ENCODE results near the gene PPIP5K2. TPM values are rescaled to one million over a fixed set of nuclear protein-coding genes. Genes with fewer than 3 reads are reported as not detected.

Gene PPIP5K2
- total RNA-seq, 1 donor from 2014 or later: 64.4 TPM

GRCh38 chr5:103110403-103110802 is 9.7 kb upstream of the PPIP5K2 start:
- H3K4me3 Mint-ChIP-seq (ENCODE audit: unreplicated experiment): no peak overlapping the region
- no peak for DNase-seq (ENCODE audit: extremely low spot score, unreplicated experiment)
- peaks cover 12% of the 10 kb centered on the region for H3K9me3 Mint-ChIP-seq (ENCODE audit: unreplicated experiment)
- peaks cover 7% of the 10 kb centered on the region for H3K36me3 Mint-ChIP-seq (ENCODE audit: unreplicated experiment)
- H3K4me1 Mint-ChIP-seq (ENCODE audit: unreplicated experiment): no peaks in the 10 kb centered on the region
- no peaks in the 10 kb centered on the region for H3K27me3 Mint-ChIP-seq (ENCODE audit: unreplicated experiment)
- H3K27ac Mint-ChIP-seq (ENCODE audit: unreplicated experiment): no peak overlapping the region
- TF ChIP-seq CTCF (IDR thresholded peaks at IDR 0.05): no peak

DNA sequence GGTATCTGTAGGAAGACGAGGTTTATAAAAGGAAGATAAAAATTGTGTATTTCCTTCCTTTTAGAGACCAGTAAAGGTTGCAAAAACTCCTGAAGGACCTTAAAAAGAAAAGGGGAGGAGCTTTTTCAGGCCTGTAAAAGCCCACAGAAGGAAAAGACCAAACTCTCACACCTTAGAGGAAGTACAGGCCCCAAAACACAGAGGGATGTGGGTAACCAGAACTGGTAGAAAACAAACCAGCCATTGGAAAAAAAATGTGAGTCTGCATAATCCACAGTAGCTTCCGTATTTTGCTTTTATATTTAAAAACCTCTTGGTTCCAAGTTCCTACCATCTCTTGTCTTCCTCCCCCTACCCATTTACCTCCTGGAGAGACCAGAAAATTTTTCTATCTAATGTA is 8.6 kb upstream of the PPIP5K2 start:
- Mint-ChIP-seq H3K9me3 (ENCODE audit: unreplicated experiment) (peaks cover 12% of the 10 kb centered on the region), H3K4me1 (ENCODE audit: unreplicated experiment) (no peaks in the 10 kb centered on the region), H3K4me3 (ENCODE audit: unreplicated experiment) (no peak overlapping the region), H3K36me3 (ENCODE audit: unreplicated experiment) (peaks cover 7% of the 10 kb centered on the region), H3K27me3 (ENCODE audit: unreplicated experiment) (no peaks in the 10 kb centered on the region), H3K27ac (ENCODE audit: unreplicated experiment) (no peak overlapping the region)
- TF ChIP-seq CTCF (IDR thresholded peaks at IDR 0.05): no peak
- DNase-seq (ENCODE audit: extremely low spot score, unreplicated experiment): no peak

DNA sequence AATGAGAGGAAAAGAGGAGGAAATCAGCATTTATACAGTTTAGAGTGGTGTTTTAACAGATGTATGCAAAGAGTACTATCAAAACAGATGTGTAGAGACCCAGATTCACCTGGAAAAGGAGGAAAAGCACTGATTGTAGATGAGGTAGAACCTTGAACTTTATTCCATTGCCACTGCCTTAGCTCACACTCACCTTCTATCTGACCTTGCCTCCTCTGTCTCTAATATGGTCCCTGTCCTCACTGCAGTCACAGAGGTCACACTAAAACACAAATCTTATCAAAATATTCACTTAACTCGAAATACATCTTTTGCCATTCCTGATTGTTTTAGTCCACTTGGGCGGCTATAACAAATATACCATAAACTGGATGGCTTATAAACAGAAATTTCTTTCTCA is 7.2 kb upstream of the PPIP5K2 start:
- DNase-seq (ENCODE audit: extremely low spot score, unreplicated experiment): no peak
- Mint-ChIP-seq H3K9me3 (ENCODE audit: unreplicated experiment) (peaks cover 12% of the 10 kb centered on the region), H3K4me1 (ENCODE audit: unreplicated experiment) (peaks cover 3% of the 10 kb centered on the region), H3K4me3 (ENCODE audit: unreplicated experiment) (no peak overlapping the region), H3K27me3 (ENCODE audit: unreplicated experiment) (no peaks in the 10 kb centered on the region), H3K36me3 (ENCODE audit: unreplicated experiment) (peaks cover 7% of the 10 kb centered on the region), H3K27ac (ENCODE audit: unreplicated experiment) (no peak overlapping the region)
- TF ChIP-seq CTCF (IDR thresholded peaks at IDR 0.05): no peak

DNA sequence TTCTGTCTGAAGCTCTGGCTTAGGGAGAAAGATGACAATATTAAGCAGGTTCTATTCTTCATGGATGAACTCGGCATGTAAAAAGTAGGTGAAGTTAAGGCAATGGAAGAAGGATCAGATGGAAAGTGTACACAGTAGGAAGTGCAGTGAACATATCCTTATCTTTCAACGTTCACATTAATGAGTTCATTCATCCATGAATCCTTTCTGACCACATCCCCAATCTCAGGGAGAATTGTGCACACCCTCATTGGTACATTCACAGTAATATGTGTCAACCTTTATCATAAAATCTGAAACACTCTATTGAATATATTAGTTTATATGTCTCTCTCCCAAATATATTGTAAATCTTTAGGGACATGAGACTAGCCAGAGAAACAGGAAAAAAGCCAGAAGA is 5.7 kb upstream of the PPIP5K2 start:
- Mint-ChIP-seq H3K4me1 (ENCODE audit: unreplicated experiment) (peaks cover 12% of the 10 kb centered on the region), H3K36me3 (ENCODE audit: unreplicated experiment) (peaks cover 7% of the 10 kb centered on the region), H3K9me3 (ENCODE audit: unreplicated experiment) (peaks cover 12% of the 10 kb centered on the region), H3K27me3 (ENCODE audit: unreplicated experiment) (no peaks in the 10 kb centered on the region), H3K27ac (ENCODE audit: unreplicated experiment) (no peak overlapping the region), H3K4me3 (ENCODE audit: unreplicated experiment) (no peak overlapping the region)
- no peak for TF ChIP-seq CTCF (IDR thresholded peaks at IDR 0.05)
- no peak for DNase-seq (ENCODE audit: extremely low spot score, unreplicated experiment)

GRCh38 chr5:103117471-103117991 is 2.6 kb upstream of the PPIP5K2 start:
- TF ChIP-seq CTCF (IDR thresholded peaks at IDR 0.05): no peak
- Mint-ChIP-seq H3K9me3 (ENCODE audit: unreplicated experiment) (no peaks in the 10 kb centered on the region), H3K4me3 (ENCODE audit: unreplicated experiment) (no peak overlapping the region), H3K27me3 (ENCODE audit: unreplicated experiment) (no peaks in the 10 kb centered on the region), H3K36me3 (ENCODE audit: unreplicated experiment) (peaks cover under 1% of the 10 kb centered on the region), H3K4me1 (ENCODE audit: unreplicated experiment) (peaks cover 27% of the 10 kb centered on the region), H3K27ac (ENCODE audit: unreplicated experiment) (no peak overlapping the region)
- no peak for DNase-seq (ENCODE audit: extremely low spot score, unreplicated experiment)
